ENCODE measurements around the gene SNED1.
"Not testable (repeated sequence)": the region's sequence is repeated elsewhere in the genome, so short reads cannot be mapped to it uniquely, and the experiment has no call there.

SNED1 gene

GRCh38 chr2:241091734-241092445 is 93.5 kb downstream of the SNED1 start:
- H3K27me3 ChIP-seq, result no peaks in the 10 kb centered on the region
- no peaks in the 10 kb centered on the region for H3K4me1 ChIP-seq (ENCODE audit: control insufficient read depth in 1 of 2, insufficient read depth in 1 of 2, low read depth in 1 of 2, low read length in 1 of 2)
- no peak overlapping the region for H3K27ac ChIP-seq
- peaks cover 93% of the 10 kb centered on the region for H3K36me3 ChIP-seq
- H3K9me3 ChIP-seq, result no peaks in the 10 kb centered on the region
- TF ChIP-seq CTCF (IDR thresholded peaks at IDR 0.05), result no peak
- H3K4me3 ChIP-seq (ENCODE audit: low read depth in 1 of 2, low read length in 1 of 2), result no peak overlapping the region

- Histone ChIP-seq H3K27me3 (no peaks in the 10 kb centered on the region), H3K9me3 (no peaks in the 10 kb centered on the region), H3K4me3 (ENCODE audit: low read depth in 1 of 2, low read length in 1 of 2) (no peak overlapping the region), H3K36me3 (peaks cover 93% of the 10 kb centered on the region), H3K4me1 (ENCODE audit: control insufficient read depth in 1 of 2, insufficient read depth in 1 of 2, low read depth in 1 of 2, low read length in 1 of 2) (no peaks in the 10 kb centered on the region), H3K27ac (no peak overlapping the region)
- TF ChIP-seq CTCF (IDR thresholded peaks at IDR 0.05), result no peak
Observed at GRCh38 chr2:241092677-241093076, 94.3 kb downstream of the SNED1 start.

GRCh38 chr2:241093133-241093781 is 94.8 kb downstream of the SNED1 start:
- not testable (repeated sequence) for H3K9me3 ChIP-seq; H3K27ac ChIP-seq; H3K27me3 ChIP-seq; H3K4me1 ChIP-seq (ENCODE audit: control insufficient read depth in 1 of 2, insufficient read depth in 1 of 2, low read depth in 1 of 2, low read length in 1 of 2); H3K4me3 ChIP-seq (ENCODE audit: low read depth in 1 of 2, low read length in 1 of 2)
- peaks cover 93% of the 10 kb centered on the region for H3K36me3 ChIP-seq

- H3K4me1 ChIP-seq (ENCODE audit: control insufficient read depth in 1 of 2, insufficient read depth in 1 of 2, low read depth in 1 of 2, low read length in 1 of 2), result no peaks in the 10 kb centered on the region
- H3K36me3 ChIP-seq, result peaks cover 93% of the 10 kb centered on the region
- TF ChIP-seq CTCF (IDR thresholded peaks at IDR 0.05), result no peak
- no peaks in the 10 kb centered on the region for H3K9me3 ChIP-seq
- no peak overlapping the region for H3K27ac ChIP-seq
- no peak overlapping the region for H3K4me3 ChIP-seq (ENCODE audit: low read depth in 1 of 2, low read length in 1 of 2)
- H3K27me3 ChIP-seq, result no peaks in the 10 kb centered on the region
Observed at GRCh38 chr2:241094172-241094571, 95.8 kb downstream of the SNED1 start.

GRCh38 chr2:241094924-241095420 is 96.6 kb downstream of the SNED1 start:
- TF ChIP-seq CTCF (IDR thresholded peaks at IDR 0.05), result no peak
- no peaks in the 10 kb centered on the region for H3K27me3 ChIP-seq
- H3K27ac ChIP-seq, result no peak overlapping the region
- H3K36me3 ChIP-seq, result peaks cover 93% of the 10 kb centered on the region
- no peaks in the 10 kb centered on the region for H3K9me3 ChIP-seq
- H3K4me3 ChIP-seq (ENCODE audit: low read depth in 1 of 2, low read length in 1 of 2), result no peak overlapping the region
- H3K4me1 ChIP-seq (ENCODE audit: control insufficient read depth in 1 of 2, insufficient read depth in 1 of 2, low read depth in 1 of 2, low read length in 1 of 2), result no peaks in the 10 kb centered on the region

GRCh38 chr2:241095594-241096290 is 97.3 kb downstream of the SNED1 start:
- Histone ChIP-seq H3K4me3 (ENCODE audit: low read depth in 1 of 2, low read length in 1 of 2) (no peak overlapping the region), H3K27me3 (no peaks in the 10 kb centered on the region), H3K9me3 (no peaks in the 10 kb centered on the region), H3K36me3 (peaks cover 87% of the 10 kb centered on the region), H3K4me1 (ENCODE audit: control insufficient read depth in 1 of 2, insufficient read depth in 1 of 2, low read depth in 1 of 2, low read length in 1 of 2) (peaks cover 0 to 2% of the 10 kb centered on the region in 2 experiments), H3K27ac (no peak overlapping the region)
- TF ChIP-seq CTCF (IDR thresholded peaks at IDR 0.05), result no peak

All from neutrophil (primary cell).